CD8-positive, alpha-beta memory T cell (primary cell): ENCODE results near the gene PDE4A. TPM values are rescaled to one million over a fixed set of nuclear protein-coding genes. Genes with fewer than 3 reads are reported as not detected.
"Not testable (repeated sequence)": the region's sequence is repeated elsewhere in the genome, so short reads cannot be mapped to it uniquely, and the experiment has no call there.

Experiments
- CTCF ChIA-PET: fragments of 350-600 bp; sonication (Branson Sonifier 250); formaldehyde crosslinking; loops from one replicate; lab custom pipeline; 2021; ENCODE audit warnings: antibody characterized with exemption; lab: Charles Lee
- POLR2A ChIA-PET: fragments of 350-600 bp; sonication (Branson Sonifier 250); formaldehyde crosslinking; loops from one replicate; lab custom pipeline; 2021; ENCODE audit warnings: antibody characterized with exemption; lab: Charles Lee
- DNase-seq, 5 donors: peaks; one replicate each; pipeline versions ENCODE4 v3.0.0 to v3.0.0-alpha.2; 2020 to 2022; ENCODE audit warnings: mixed read lengths in 1 of 5
- H3K27ac ChIP-seq: one replicate; pipeline ENCODE4 v1.7.0; 2013; ENCODE audit warnings: low read depth, mild to moderate bottlenecking, low read length, moderate library complexity
- H3K27me3 ChIP-seq: 2 replicates; pipeline ENCODE4 v1.7.0; 2013; ENCODE audit warnings: low read length, mild to moderate bottlenecking; ENCODE audit not compliant: insufficient read depth, poor library complexity, severe bottlenecking
- H3K36me3 ChIP-seq: 2 replicates; pipeline ENCODE4 v1.7.0; 2013; ENCODE audit warnings: mild to moderate bottlenecking, low read length, moderate library complexity; ENCODE audit not compliant: insufficient read depth
- H3K4me1 ChIP-seq: 2 replicates; pipeline ENCODE4 v1.7.0; 2013; ENCODE audit warnings: mild to moderate bottlenecking, low read length, moderate library complexity; ENCODE audit not compliant: insufficient read depth
- H3K4me3 ChIP-seq: 2 replicates; pipeline ENCODE4 v1.7.0; 2013; ENCODE audit warnings: mild to moderate bottlenecking, low read length
- H3K9me3 ChIP-seq: 2 replicates; pipeline ENCODE4 v1.7.0; 2013; ENCODE audit warnings: mild to moderate bottlenecking, low read length
- H3K27ac Mint-ChIP-seq, 8 donors: one replicate each; pipeline ENCODE4 v1.8.0; 2020 to 2021; ENCODE audit warnings: mixed read lengths in 8 of 8, mild to moderate bottlenecking in 6 of 8, inconsistent platforms in 3 of 8, moderate library complexity in 3 of 8
- H3K27me3 Mint-ChIP-seq, 2 donors: one replicate each; pipeline ENCODE4 v1.8.0; 2020 to 2021; ENCODE audit warnings: mixed read lengths in 2 of 2, mild to moderate bottlenecking in 1 of 2, moderate library complexity in 1 of 2
- H3K36me3 Mint-ChIP-seq, 3 donors: one replicate each; pipeline ENCODE4 v1.8.0; 2020 to 2021; ENCODE audit warnings: mixed read lengths in 3 of 3, inconsistent platforms in 1 of 3, mild to moderate bottlenecking in 1 of 3
- H3K4me1 Mint-ChIP-seq, 3 donors: one replicate each; pipeline ENCODE4 v1.8.0; 2020 to 2021; ENCODE audit warnings: mixed read lengths in 3 of 3, inconsistent platforms in 1 of 3, mild to moderate bottlenecking in 1 of 3
- H3K4me3 Mint-ChIP-seq, 7 donors: one replicate each; pipeline ENCODE4 v1.8.0; 2020 to 2021; ENCODE audit warnings: mixed read lengths in 7 of 7, mild to moderate bottlenecking in 6 of 7, moderate library complexity in 4 of 7, inconsistent platforms in 2 of 7
- H3K9me3 Mint-ChIP-seq, 5 donors: one replicate each; pipeline ENCODE4 v1.8.0; 2020 to 2022; ENCODE audit warnings: mixed read lengths in 5 of 5, mild to moderate bottlenecking in 3 of 5, moderate library complexity in 2 of 5, inconsistent platforms in 1 of 5
- polyA plus RNA-seq: library from polyadenylated mRNA; unstranded; fragments of 300-500 nt; fragmentation: Illumina TruSeq; gene quantifications from one replicate; pipeline ENCODE4 v1.2.3, GENCODE V29; 2021
- total RNA-seq, 2 experiments: library from RNA; stranded (reverse); gene quantifications; one replicate each; pipeline ENCODE4 v1.2.3, GENCODE V29; 2021

The PDE4A gene
- total and polyA plus RNA-seq, 3 experiments from 2014 or later = 7.5 to 22.2 (median 21.6) TPM

DNA sequence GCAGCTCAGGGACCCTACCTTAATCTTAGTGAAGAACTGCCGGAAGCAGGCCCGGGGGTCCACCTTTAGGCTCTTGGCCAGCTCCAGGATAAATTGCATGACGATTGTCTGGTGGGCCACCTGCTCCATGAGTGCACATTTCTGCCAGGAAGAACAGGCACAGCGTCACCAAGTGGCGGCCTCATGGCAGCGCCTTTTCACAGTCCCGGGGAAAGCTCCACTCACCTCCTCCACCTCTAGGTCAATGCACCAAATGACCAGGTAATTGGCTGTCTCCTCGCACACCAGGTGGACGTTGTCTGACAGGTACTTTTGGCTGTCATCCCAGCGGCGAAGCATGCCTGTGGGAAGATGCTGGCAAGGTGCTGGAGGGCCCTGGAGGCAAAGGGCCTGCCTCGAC is 25.3 kb upstream of the PDE4A start:
- ChIA-PET POLR2A (interaction anchor here (0.7 to 0.8 kb wide), 2 partner anchors 39 to 134 kb away, joined by 3 to 4 read pairs; no protein-coding TSS in a partner anchor), CTCF (interaction anchor here (1.1 to 2.6 kb wide), 2 partner anchors 8 to 136 kb away, joined by 4 to 10 read pairs; partner anchors contain the start of gene CDC37)
- no peak for DNase-seq
- H3K4me3 ChIP-seq = no peak overlapping the region
- H3K9me3 ChIP-seq = no peaks in the 10 kb centered on the region
- peaks cover 9% of the 10 kb centered on the region for H3K36me3 ChIP-seq
- Mint-ChIP-seq H3K9me3 (no peaks in the 10 kb centered on the region), H3K4me1 (peaks cover 6 to 16% (median 15%) of the 10 kb centered on the region in 3 donors), H3K27ac (no peak overlapping the region), H3K27me3 (no peaks in the 10 kb centered on the region), H3K36me3 (peaks cover 0 to 77% (median 7%) of the 10 kb centered on the region in 3 donors), H3K4me3 (no peak overlapping the region)
- no peak overlapping the region for H3K27ac ChIP-seq
- H3K4me1 ChIP-seq = no peaks in the 10 kb centered on the region
- H3K27me3 ChIP-seq = no peaks in the 10 kb centered on the region

DNA sequence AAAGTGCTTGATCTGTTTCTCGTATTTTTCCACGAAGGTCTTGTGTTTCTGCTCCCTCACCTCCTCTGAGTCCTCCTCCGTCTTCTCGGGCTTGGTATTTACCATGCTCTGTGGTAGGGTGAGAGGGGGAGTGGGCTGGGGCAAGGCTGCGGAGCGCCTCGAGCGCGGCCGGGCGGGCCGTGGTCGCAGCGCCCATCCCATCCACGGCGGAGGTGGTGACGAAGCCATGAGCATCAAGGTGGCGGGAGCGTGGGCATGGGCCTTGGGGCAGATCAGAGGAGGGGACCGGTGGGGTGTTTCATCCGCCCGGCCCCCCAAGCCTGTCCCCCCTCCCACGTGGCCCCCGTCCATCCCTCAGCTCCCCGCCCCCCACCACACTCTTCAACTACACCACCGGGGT is 24.9 kb upstream of the PDE4A start:
- CTCF ChIA-PET = interaction anchor here (1.3 to 29.2 kb wide), 3 partner anchors 11 to 136 kb away, joined by 5 to 788 read pairs (median 10); partner anchors contain the start of gene PDE4A

DNA sequence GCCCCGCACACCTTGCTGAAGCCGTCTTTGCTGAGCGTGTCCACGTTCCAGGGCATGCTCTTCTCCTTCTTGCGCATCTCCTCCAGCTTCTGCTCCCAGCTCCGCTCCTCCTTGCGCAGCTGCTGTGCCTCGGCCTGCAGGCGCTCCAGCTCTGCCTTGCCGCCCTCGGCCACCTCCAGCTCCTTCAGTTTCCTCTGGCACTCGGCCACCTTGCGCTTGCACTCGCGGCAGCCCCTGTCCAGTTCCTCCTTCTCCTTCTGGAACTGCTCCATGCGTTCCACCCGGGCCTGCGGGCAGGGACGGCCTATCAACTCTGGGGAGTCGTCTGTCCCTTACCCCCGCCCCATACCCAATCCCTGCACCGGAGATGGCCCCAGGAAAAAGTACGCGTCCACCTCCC is 24.4 kb upstream of the PDE4A start:
- no peak for DNase-seq
- Histone ChIP-seq H3K4me1 (peaks cover 4% of the 10 kb centered on the region), H3K4me3 (no peak overlapping the region), H3K9me3 (no peaks in the 10 kb centered on the region), H3K27ac (no peak overlapping the region), H3K27me3 (no peaks in the 10 kb centered on the region), H3K36me3 (peaks cover 6% of the 10 kb centered on the region)
- ChIA-PET CTCF (interaction anchor here (0.6 to 29.2 kb wide), 4 partner anchors 10 to 180 kb away, joined by 3 to 788 read pairs (median 8); partner anchors contain the start of gene PDE4A), POLR2A (interaction anchor here (0.6 to 0.8 kb wide), 2 partner anchors 115 to 135 kb away, joined by 3 to 9 read pairs; no protein-coding TSS in a partner anchor)
- Mint-ChIP-seq H3K27me3 (no peaks in the 10 kb centered on the region), H3K36me3 (peaks cover 0 to 77% (median 5%) of the 10 kb centered on the region in 3 donors), H3K9me3 (no peaks in the 10 kb centered on the region), H3K4me3 (no peak overlapping the region), H3K4me1 (peaks cover 9 to 25% (median 19%) of the 10 kb centered on the region in 3 donors), H3K27ac (no peak overlapping the region)

More for the DNA sequence above, 24.9 kb upstream of the PDE4A start:
- no peaks in the 10 kb centered on the region for H3K4me1 ChIP-seq
- Mint-ChIP-seq H3K27me3 (no peaks in the 10 kb centered on the region), H3K27ac (no peak overlapping the region), H3K4me1 (peaks cover 10 to 21% (median 15%) of the 10 kb centered on the region in 3 donors), H3K4me3 (no peak overlapping the region), H3K9me3 (no peaks in the 10 kb centered on the region), H3K36me3 (peaks cover 0 to 79% (median 7%) of the 10 kb centered on the region in 3 donors)
- H3K27ac ChIP-seq = no peak overlapping the region
- H3K9me3 ChIP-seq = no peaks in the 10 kb centered on the region
- no peak overlapping the region for H3K4me3 ChIP-seq
- no peak for DNase-seq
- POLR2A ChIA-PET = interaction anchor here (0.6 to 0.8 kb wide), 2 partner anchors 115 to 134 kb away, joined by 3 to 9 read pairs; no protein-coding TSS in a partner anchor
- H3K36me3 ChIP-seq = peaks cover 9% of the 10 kb centered on the region
- no peaks in the 10 kb centered on the region for H3K27me3 ChIP-seq

DNA sequence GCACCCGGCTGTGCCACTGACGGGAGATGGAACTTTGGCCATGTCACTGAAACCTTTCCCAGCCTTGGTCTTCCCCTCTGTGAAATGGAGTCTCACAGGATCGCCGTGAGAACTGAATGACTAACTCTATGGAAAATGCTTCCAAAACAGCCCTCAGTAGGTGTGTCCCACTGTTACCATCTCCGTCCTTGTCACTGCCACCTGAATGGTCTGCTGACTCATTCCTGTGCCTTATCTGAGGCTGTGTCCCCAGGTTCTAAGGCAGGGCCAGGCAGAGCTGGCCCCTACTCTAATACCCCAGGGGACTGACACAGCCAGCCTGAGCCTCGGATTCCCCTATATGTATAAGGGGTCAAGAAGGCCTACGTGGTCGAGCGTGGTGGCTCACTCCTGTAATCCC is 21.5 kb upstream of the PDE4A start:
- Histone ChIP-seq H3K36me3 (peaks cover 4% of the 10 kb centered on the region), H3K9me3 (no peaks in the 10 kb centered on the region), H3K27me3 (no peaks in the 10 kb centered on the region), H3K4me1 (peaks cover 26% of the 10 kb centered on the region), H3K27ac (no peak overlapping the region), H3K4me3 (no peak overlapping the region)
- ChIA-PET POLR2A (no interaction called here), CTCF (interaction anchor here (0.8 to 29.2 kb wide), 5 partner anchors 8 to 41 kb away, joined by 3 to 788 read pairs (median 4); partner anchors contain the start of gene PDE4A)
- H3K27me3 Mint-ChIP-seq = peaks cover 0 to 6% of the 10 kb centered on the region in 2 donors
- H3K36me3 Mint-ChIP-seq = peaks cover 0 to 66% (median 3%) of the 10 kb centered on the region in 3 donors
- peaks cover 32 to 51% (median 43%) of the 10 kb centered on the region in 3 donors for H3K4me1 Mint-ChIP-seq
- DNase-seq = no peak
- H3K4me3 Mint-ChIP-seq = no peak overlapping the region
- no peaks in the 10 kb centered on the region for H3K9me3 Mint-ChIP-seq
- H3K27ac Mint-ChIP-seq = peak overlapping the region in 5 of 8 donors; percentile 13 to 74 (median 58)

DNA sequence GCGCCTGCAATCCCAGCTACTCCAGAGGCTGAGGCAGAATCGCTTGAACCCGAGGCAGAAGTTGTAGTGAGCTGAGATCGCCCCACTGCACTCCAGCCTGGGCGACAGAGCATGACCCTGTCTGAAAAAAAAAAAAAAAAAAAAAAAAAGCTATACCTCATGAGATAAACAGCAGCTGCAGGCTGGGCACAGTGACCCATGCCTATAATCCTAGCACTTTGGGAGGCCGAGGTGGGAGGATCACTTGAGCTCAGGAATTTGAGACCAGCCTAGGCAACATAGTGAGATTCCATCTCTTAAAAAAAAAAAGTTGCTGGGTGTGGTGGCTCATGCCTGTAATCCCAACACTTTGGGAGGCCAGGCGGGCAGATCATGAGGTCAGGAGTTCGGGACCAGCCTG is 21.0 kb upstream of the PDE4A start:
- H3K27ac ChIP-seq, H3K36me3 ChIP-seq, DNase-seq, H3K9me3 ChIP-seq, H3K27me3 ChIP-seq, H3K4me3 ChIP-seq, H3K27me3 Mint-ChIP-seq, H3K9me3 Mint-ChIP-seq: not testable (repeated sequence)
- peak overlapping the region in 1 of 7 donors; percentile 73 for H3K4me3 Mint-ChIP-seq
- ChIA-PET CTCF (interaction anchor here (0.8 to 29.2 kb wide), 6 partner anchors 9 to 150 kb away, joined by 3 to 788 read pairs (median 6); partner anchors contain the start of gene PDE4A), POLR2A (interaction anchor here (1.9 kb wide), 1 partner anchor 10 kb away, joined by 5 read pairs; no protein-coding TSS in a partner anchor)
- peak overlapping the region in 3 of 8 donors; percentile 17 to 88 (median 17) for H3K27ac Mint-ChIP-seq
- H3K36me3 Mint-ChIP-seq = peaks cover 0 to 61% (median 2%) of the 10 kb centered on the region in 3 donors
- peaks cover 30% of the 10 kb centered on the region for H3K4me1 ChIP-seq
- H3K4me1 Mint-ChIP-seq = peaks cover 35 to 54% (median 44%) of the 10 kb centered on the region in 3 donors

DNA sequence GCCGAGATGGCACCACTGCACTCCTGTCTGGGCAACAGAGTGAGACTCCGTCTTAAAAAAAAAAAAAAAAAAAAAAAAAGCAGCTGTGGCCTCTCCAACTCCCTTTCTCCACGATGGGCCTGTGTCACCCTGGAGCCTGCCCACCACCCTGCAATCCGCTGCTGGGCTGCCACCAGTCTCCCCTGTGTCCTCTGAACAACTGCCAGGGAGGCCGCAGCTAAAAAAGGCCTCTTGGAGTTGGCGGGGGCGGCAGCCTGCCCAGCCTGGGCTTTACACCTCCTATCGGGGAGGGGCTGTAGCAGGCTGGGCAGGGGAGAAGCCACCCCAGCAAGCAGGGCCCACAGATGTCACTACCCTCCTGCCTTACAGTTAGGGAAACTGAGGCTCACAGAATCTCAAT is 20.5 kb upstream of the PDE4A start:
- H3K27me3 ChIP-seq = no peaks in the 10 kb centered on the region
- peaks cover 0 to 57% (median 2%) of the 10 kb centered on the region in 3 donors for H3K36me3 Mint-ChIP-seq
- H3K9me3 ChIP-seq = no peaks in the 10 kb centered on the region
- no peak overlapping the region for H3K27ac ChIP-seq
- CTCF ChIA-PET = interaction anchor here (1.2 to 29.2 kb wide), 7 partner anchors 8 to 150 kb away, joined by 3 to 788 read pairs (median 7); partner anchors contain the start of gene PDE4A
- H3K4me3 ChIP-seq = no peak overlapping the region
- H3K9me3 Mint-ChIP-seq = no peaks in the 10 kb centered on the region
- H3K36me3 ChIP-seq = peaks cover 4% of the 10 kb centered on the region
- peak overlapping the region in 4 of 8 donors; percentile 17 to 100 (median 43) for H3K27ac Mint-ChIP-seq
- H3K4me1 Mint-ChIP-seq = peaks cover 37 to 59% (median 47%) of the 10 kb centered on the region in 3 donors
- H3K27me3 Mint-ChIP-seq = peaks cover 0 to 11% of the 10 kb centered on the region in 2 donors
- POLR2A ChIA-PET = interaction anchor here (0.6 to 1.9 kb wide), 2 partner anchors 9 to 17 kb away, joined by 3 to 5 read pairs; no protein-coding TSS in a partner anchor
- no peak overlapping the region for H3K4me3 Mint-ChIP-seq
- no peak for DNase-seq
- H3K4me1 ChIP-seq = peaks cover 36% of the 10 kb centered on the region

DNA sequence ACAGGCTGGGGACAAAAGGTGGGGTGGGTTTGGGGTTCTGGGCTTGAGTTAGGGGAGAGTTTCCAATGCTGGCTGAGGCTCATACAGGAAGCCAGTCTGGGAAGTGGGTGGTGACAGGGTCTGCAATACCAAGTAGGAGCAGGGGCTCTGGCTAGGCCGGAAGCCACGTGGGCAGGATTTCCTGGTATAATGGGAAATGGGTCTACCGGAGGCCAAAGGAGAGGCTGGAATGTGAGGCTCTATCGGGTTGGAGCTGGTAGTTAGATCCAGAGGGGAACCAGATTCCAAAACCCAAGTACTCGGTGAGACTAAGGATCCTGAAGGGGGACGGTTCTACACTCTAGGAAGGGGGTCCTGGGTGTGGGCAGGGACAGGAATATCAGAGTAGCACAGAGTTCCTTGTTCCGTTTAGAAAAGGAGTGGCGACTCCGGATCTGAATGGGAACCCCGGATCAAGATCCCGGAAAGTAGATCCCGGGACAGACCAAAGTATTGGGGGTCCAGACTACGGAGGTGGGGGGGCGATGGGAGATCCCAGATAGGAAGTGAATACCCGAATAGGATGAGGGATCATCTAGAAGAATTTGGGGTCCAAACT is 17.8 kb upstream of the PDE4A start:
- H3K27me3 ChIP-seq = no peaks in the 10 kb centered on the region
- Mint-ChIP-seq H3K36me3 (peaks cover 0 to 37% (median 0%) of the 10 kb centered on the region in 3 donors), H3K4me3 (peak overlapping the region; percentile 88 to 99 (median 96)), H3K27me3 (peaks cover 0 to 11% of the 10 kb centered on the region in 2 donors), H3K27ac (peak overlapping the region; percentile 97 to 100 (median 99)), H3K4me1 (peaks cover 54 to 83% (median 70%) of the 10 kb centered on the region in 3 donors), H3K9me3 (no peaks in the 10 kb centered on the region)
- H3K36me3 ChIP-seq = no peaks in the 10 kb centered on the region
- ChIA-PET POLR2A (interaction anchor here (2.0 kb wide), 1 partner anchor 15 kb away, joined by 7 read pairs; no protein-coding TSS in a partner anchor), CTCF (interaction anchor here (2.5 to 29.2 kb wide), 3 partner anchors 11 to 22 kb away, joined by 18 to 788 read pairs (median 24); partner anchors contain the start of gene PDE4A)
- no peaks in the 10 kb centered on the region for H3K9me3 ChIP-seq
- peaks cover 60% of the 10 kb centered on the region for H3K4me1 ChIP-seq
- peak overlapping the region; percentile 99 for H3K4me3 ChIP-seq
- DNase-seq = peak in 1 of 5 donors; percentile 40
- H3K27ac ChIP-seq = peak overlapping the region; percentile 98
